ENCODE measurements around the gene TARBP1.

DNA sequence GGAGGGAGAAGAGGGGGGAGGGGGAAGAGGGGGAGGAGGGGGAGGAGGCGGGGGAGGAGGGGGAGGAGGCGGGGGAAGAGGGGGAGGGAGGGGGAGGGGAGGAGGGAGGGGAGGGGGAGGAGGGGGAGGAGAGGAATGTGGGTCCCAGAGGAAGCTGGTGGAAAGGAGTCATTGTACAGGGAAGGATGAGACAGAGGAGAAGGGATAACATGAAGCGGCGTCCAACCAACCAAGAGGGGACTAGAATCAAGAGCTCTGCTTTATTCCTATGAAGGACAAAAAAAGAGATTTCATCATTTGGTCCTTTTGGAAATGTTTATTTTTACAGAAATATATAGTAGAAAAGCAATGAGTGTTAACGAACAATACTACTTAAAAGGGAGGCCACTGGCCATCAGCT lies 81.2 kb downstream of the TARBP1 start:
- TF ChIP-seq CTCF (IDR thresholded peaks at IDR 0.05) (no peak), POLR2A (IDR thresholded peaks at IDR 0.05) (no peak)

Measured in thyroid gland (tissue), 4 donors.